Esophagus muscularis mucosa (tissue), 3 donors: ENCODE measurements around the gene RIPK1.

ENCODE experiments used
- POLR2A ChIP-seq: fragments of 450-650 bp; IDR thresholded peaks from one replicate; pipeline ENCODE4 v1.6.1; 2017; ENCODE audit warnings: antibody characterized with exemption, moderate library complexity, mild to moderate bottlenecking, low read depth
- POLR2AphosphoS5 ChIP-seq, 2 donors: sonication (generic); formaldehyde crosslinking; IDR thresholded peaks; one replicate each; pipeline ENCODE4 v1.6.1; 2017; ENCODE audit warnings: antibody characterized with exemption in 2 of 2
- TF ChIP-seq, protein P1 (sequence below), 3 experiments: fragments of 200-600 bp in 2 of 3; fragments of 450-650 bp in 1 of 3; sonication (generic) in 2 of 3; IDR thresholded peaks; one replicate each; pipeline ENCODE4 v1.5.1; 2017 to 2019; ENCODE audit warnings: antibody characterized with exemption in 3 of 3, mild to moderate bottlenecking in 2 of 3, moderate library complexity in 1 of 3

DNA sequence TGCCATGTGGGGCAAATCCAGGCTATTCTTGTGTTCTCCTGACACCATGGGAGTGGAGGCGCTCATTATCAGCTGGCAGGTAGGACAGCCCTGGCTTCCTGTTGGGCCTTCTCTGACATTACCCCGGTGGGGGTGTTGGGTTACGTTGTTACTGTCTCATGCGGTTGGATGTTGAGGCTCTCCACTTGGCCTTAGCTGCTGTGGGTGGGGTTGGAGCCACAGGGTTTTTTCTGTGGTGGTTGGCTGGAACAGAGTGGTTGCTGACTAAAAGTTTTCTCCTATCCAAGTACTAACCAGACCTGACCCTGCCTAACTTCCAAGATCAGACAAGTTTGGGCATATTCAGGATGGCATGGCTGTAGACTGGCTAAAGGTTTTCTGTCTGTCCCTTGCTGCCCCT is 20.2 kb downstream of the RIPK1 start:
- TF ChIP-seq, protein P1, sequence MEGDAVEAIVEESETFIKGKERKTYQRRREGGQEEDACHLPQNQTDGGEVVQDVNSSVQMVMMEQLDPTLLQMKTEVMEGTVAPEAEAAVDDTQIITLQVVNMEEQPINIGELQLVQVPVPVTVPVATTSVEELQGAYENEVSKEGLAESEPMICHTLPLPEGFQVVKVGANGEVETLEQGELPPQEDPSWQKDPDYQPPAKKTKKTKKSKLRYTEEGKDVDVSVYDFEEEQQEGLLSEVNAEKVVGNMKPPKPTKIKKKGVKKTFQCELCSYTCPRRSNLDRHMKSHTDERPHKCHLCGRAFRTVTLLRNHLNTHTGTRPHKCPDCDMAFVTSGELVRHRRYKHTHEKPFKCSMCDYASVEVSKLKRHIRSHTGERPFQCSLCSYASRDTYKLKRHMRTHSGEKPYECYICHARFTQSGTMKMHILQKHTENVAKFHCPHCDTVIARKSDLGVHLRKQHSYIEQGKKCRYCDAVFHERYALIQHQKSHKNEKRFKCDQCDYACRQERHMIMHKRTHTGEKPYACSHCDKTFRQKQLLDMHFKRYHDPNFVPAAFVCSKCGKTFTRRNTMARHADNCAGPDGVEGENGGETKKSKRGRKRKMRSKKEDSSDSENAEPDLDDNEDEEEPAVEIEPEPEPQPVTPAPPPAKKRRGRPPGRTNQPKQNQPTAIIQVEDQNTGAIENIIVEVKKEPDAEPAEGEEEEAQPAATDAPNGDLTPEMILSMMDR (IDR thresholded peaks at IDR 0.05), result no peak
- TF ChIP-seq POLR2A (no peak), POLR2AphosphoS5 (IDR thresholded peaks at IDR 0.05) (no peak)
